Measurements from ENCODE around the gene GTPBP8. TPM values are rescaled to one million over a fixed set of nuclear protein-coding genes. Genes with fewer than 3 reads are reported as not detected.

The GTPBP8 gene
- total and polyA plus RNA-seq, 2 of the 8 experiments (the other 6 are each of a cell fraction or from before 2014, with no cell fraction given) = 25.8 to 27.6 TPM

DNA sequence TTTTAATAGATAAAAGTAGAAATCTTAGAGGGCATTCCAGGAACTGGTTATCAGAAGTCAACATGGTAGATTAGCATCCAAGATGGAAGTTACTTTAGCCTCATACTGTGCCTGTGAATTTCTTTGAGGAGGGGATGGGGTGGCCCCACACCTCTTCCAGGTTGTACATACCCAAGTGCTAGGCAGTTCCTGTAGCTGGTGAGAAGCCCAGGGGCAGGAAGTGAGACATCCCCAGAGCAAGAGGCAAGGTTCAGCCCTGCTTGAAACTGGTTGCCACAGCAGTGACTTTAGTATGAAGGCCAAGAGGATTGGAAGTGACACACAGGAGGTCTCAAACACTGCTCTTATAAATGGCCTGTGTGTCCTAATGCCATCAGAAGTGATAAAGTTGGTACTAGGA lies 11.9 kb downstream of the GTPBP8 start:
- peaks cover 0 to 4% of the 10 kb centered on the region in 2 experiments for H4K20me1 ChIP-seq (replicated peaks in 1 of 2; ENCODE audit: control insufficient read depth in 1 of 2, insufficient read depth in 2 of 2, low read length in 2 of 2)
- no peak overlapping the region for H3K14ac ChIP-seq (ENCODE audit: insufficient read length)
- H2AFZ ChIP-seq (ENCODE audit: low read length) = no peak overlapping the region
- DNase-seq (ENCODE audit: low read depth in 1 of 2, low spot score in 2 of 2) = no peak
- no peak overlapping the region for H3K18ac ChIP-seq (ENCODE audit: extremely low read depth, low read length)
- H4K8ac ChIP-seq (ENCODE audit: extremely low read depth, insufficient read depth, low read length) = no peak overlapping the region
- no peak overlapping the region for H3K9ac ChIP-seq (replicated peaks in 1 of 4; ENCODE audit: extremely low read depth in 1 of 4, low read depth in 3 of 4, low read length in 3 of 4)
- no peak overlapping the region for H2BK15ac ChIP-seq (ENCODE audit: low read length)
- ChIA-PET CTCF (ENCODE audit: partially characterized antibody) (interaction anchor here (1.1 to 1.8 kb wide), 3 partner anchors 24 to 268 kb away, joined by 3 to 5 read pairs (median 5); no protein-coding TSS in a partner anchor), POLR2A (ENCODE audit: partially characterized antibody) (interaction anchor here (2.4 kb wide), 1 partner anchor 11 kb away, joined by 18 read pairs; the partner anchor contains the start of gene GTPBP8)
- H3K27ac ChIP-seq (ENCODE audit: low read depth, low read length) = no peak overlapping the region
- no peaks in the 10 kb centered on the region for H3K9me3 ChIP-seq (ENCODE audit: insufficient read depth in 2 of 2, low read depth in 1 of 2, low read length in 1 of 2)
- no peak overlapping the region for H3K4me2 ChIP-seq (ENCODE audit: insufficient read depth in 1 of 2, low read depth in 2 of 2, low read length in 2 of 2)
- H3K4me3 ChIP-seq (ENCODE audit: extremely low read depth in 1 of 4, insufficient read depth in 2 of 4, low read depth in 3 of 4, low read length in 4 of 4) = no peak overlapping the region
- H3K27me3 ChIP-seq (replicated peaks in 1 of 4; ENCODE audit: control insufficient read depth in 3 of 4, extremely low read depth in 1 of 4, insufficient read depth in 3 of 4, low read length in 3 of 4) = no peaks in the 10 kb centered on the region
- H2BK120ac ChIP-seq (replicated peaks; ENCODE audit: low read depth, low read length) = no peak overlapping the region
- no peaks in the 10 kb centered on the region for H3K79me2 ChIP-seq (ENCODE audit: control insufficient read depth in 1 of 2, insufficient read depth in 2 of 2, low read length in 2 of 2)
- no peak overlapping the region for H2BK20ac ChIP-seq (ENCODE audit: low read length)
- H3K36me3 ChIP-seq (ENCODE audit: control insufficient read depth in 2 of 4, insufficient read depth in 4 of 4, low read length in 3 of 4) = peaks cover 13 to 70% (median 45%) of the 10 kb centered on the region in 4 experiments
- TF ChIP-seq ZNF274 (IDR thresholded peaks at IDR 0.05; ENCODE audit: borderline replicate concordance, extremely low read depth, low read length) = no peak
- TF ChIP-seq, protein P1, sequence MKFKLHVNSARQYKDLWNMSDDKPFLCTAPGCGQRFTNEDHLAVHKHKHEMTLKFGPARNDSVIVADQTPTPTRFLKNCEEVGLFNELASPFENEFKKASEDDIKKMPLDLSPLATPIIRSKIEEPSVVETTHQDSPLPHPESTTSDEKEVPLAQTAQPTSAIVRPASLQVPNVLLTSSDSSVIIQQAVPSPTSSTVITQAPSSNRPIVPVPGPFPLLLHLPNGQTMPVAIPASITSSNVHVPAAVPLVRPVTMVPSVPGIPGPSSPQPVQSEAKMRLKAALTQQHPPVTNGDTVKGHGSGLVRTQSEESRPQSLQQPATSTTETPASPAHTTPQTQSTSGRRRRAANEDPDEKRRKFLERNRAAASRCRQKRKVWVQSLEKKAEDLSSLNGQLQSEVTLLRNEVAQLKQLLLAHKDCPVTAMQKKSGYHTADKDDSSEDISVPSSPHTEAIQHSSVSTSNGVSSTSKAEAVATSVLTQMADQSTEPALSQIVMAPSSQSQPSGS (IDR thresholded peaks at IDR 0.05; ENCODE audit: low read length) = no peak
- no peak for TF ChIP-seq RXRA (IDR thresholded peaks at IDR 0.05; ENCODE audit: insufficient read depth, low read depth, low read length)
- no peak for TF ChIP-seq SRF (IDR thresholded peaks at IDR 0.05; ENCODE audit: low read depth, low read length)
- H2BK12ac ChIP-seq (ENCODE audit: low read depth, low read length) = no peak overlapping the region
- no peak overlapping the region for H3K23ac ChIP-seq (ENCODE audit: insufficient read length)
- no peaks in the 10 kb centered on the region for H3K23me2 ChIP-seq (ENCODE audit: low read depth, low read length)
- FAIRE-seq = no peak
- H3K4me1 ChIP-seq (replicated peaks in 1 of 4; ENCODE audit: control insufficient read depth in 3 of 4, insufficient read depth in 4 of 4, low read length in 3 of 4) = peaks cover 0 to 7% (median 0%) of the 10 kb centered on the region in 4 experiments; a peak in 1 of 7 replicates
- no peaks in the 10 kb centered on the region; the same call in 1 of the 2 replicates for H3K79me1 ChIP-seq (ENCODE audit: low read depth, low read length)
- no peak overlapping the region for H4K91ac ChIP-seq (replicated peaks; ENCODE audit: insufficient read length, low read length)
- no peak overlapping the region for H2AK5ac ChIP-seq (ENCODE audit: low read depth, low read length)
- no peak overlapping the region for H4K5ac ChIP-seq (ENCODE audit: insufficient read length, low read depth, low read length)
- H3K4ac ChIP-seq (replicated peaks; ENCODE audit: insufficient read length, low read depth, low read length) = no peak overlapping the region
- no peak overlapping the region for H3K56ac ChIP-seq (replicated peaks; ENCODE audit: insufficient read length, low read depth, low read length)
- no peak overlapping the region for H2BK5ac ChIP-seq (ENCODE audit: low read depth, low read length)
